HUDEP-2 (cell line): Measurements from ENCODE around the gene RNASEH1.

Experiments
- DNase-seq, 76 experiments: peaks; one replicate each; lab custom pipeline; 2025; ENCODE audit not compliant: unreplicated experiment in 76 of 76; lab: John Stamatoyannopoulos, UW

Gene RNASEH1

GRCh38 chr2:3558205-3559014 is at the start of gene RNASEH1:
TSS of gene RNASEH1 (minus strand) at chr2:3558333. CDS start at chr2:3558260, 73 bp downstream.
- DNase-seq = peak in 75 of 76 experiments; percentile 44 to 98 (median 95)

- DNase-seq = no peak
Measured at GRCh38 chr2:3606370-3607201, 48.5 kb upstream of the RNASEH1 start.

GRCh38 chr2:3606028-3606369 is 47.9 kb upstream of the RNASEH1 start:
- DNase-seq = no peak

GRCh38 chr2:3604991-3605961 is 47.1 kb upstream of the RNASEH1 start:
- peak in 9 of 76 experiments; percentile 5 to 38 (median 9) for DNase-seq

GRCh38 chr2:3604207-3604877 is 46.2 kb upstream of the RNASEH1 start:
- no peak for DNase-seq

GRCh38 chr2:3603536-3604206 is 45.5 kb upstream of the RNASEH1 start:
- DNase-seq = no peak

GRCh38 chr2:3602553-3603339 is 44.6 kb upstream of the RNASEH1 start:
- DNase-seq = no peak

- no peak for DNase-seq
Measured at GRCh38 chr2:3601561-3602271, 43.6 kb upstream of the RNASEH1 start.

GRCh38 chr2:3600256-3600855 is 42.2 kb upstream of the RNASEH1 start:
- DNase-seq = no peak

- DNase-seq = no peak
Measured at GRCh38 chr2:3598912-3599854, 41.0 kb upstream of the RNASEH1 start.

GRCh38 chr2:3598197-3598910 is 40.2 kb upstream of the RNASEH1 start:
- no peak for DNase-seq

- no peak for DNase-seq
Measured at GRCh38 chr2:3597567-3597966, 39.4 kb upstream of the RNASEH1 start.

- no peak for DNase-seq
Measured at GRCh38 chr2:3596901-3597417, 38.8 kb upstream of the RNASEH1 start.

GRCh38 chr2:3595985-3596384 is 37.9 kb upstream of the RNASEH1 start:
- no peak for DNase-seq

- DNase-seq = no peak
Measured at GRCh38 chr2:3595404-3595803, 37.3 kb upstream of the RNASEH1 start.
